GM18907 (cell line): ENCODE measurements around the gene EVA1A.

Source experiments
- ATAC-seq: cut with Tn5 transposase; IDR thresholded peaks from one replicate; pipeline ENCODE4 v1.9.1; 2021; ENCODE audit warnings: mild to moderate bottlenecking, moderate library complexity; ENCODE audit not compliant: unreplicated experiment

EVA1A gene

DNA sequence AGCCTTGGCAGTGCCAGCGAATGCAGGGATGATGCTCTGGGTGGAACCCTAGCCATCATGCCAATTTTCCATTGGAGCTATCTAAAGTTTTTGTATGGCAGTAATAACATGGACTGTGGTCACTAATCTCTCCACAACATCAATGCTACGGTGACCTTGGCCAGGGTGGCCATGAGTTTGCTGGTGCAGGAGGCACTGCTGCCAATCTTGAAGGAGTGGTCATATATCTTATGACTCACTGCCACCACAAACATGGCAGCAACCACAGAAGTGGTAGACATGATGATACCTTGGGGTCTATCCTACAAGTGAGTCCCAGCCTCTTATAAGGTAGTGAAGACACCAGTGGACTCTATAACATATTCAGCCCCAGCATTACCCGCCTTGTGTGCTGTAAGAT, 104.6 kb downstream of the EVA1A start:
- ATAC-seq, result no peak

DNA sequence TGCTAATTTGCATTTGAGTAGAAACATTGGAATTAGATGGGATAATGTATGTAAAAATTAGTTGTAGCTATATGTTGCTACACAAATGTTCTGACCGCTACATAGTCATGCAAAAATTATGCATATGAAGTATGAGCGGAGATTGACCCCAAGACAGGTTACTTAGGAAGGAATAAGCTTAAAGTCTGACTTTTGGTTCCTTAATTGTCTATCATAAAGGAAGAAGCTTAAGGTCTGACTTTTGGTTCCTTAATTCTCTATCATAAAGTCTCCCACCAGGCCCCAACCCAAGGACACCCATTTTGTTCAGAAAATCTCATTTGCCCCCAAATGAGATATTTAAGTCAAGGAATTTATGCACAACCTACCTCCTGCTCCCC, 106.5 kb downstream of the EVA1A start:
- ATAC-seq, result no peak

DNA sequence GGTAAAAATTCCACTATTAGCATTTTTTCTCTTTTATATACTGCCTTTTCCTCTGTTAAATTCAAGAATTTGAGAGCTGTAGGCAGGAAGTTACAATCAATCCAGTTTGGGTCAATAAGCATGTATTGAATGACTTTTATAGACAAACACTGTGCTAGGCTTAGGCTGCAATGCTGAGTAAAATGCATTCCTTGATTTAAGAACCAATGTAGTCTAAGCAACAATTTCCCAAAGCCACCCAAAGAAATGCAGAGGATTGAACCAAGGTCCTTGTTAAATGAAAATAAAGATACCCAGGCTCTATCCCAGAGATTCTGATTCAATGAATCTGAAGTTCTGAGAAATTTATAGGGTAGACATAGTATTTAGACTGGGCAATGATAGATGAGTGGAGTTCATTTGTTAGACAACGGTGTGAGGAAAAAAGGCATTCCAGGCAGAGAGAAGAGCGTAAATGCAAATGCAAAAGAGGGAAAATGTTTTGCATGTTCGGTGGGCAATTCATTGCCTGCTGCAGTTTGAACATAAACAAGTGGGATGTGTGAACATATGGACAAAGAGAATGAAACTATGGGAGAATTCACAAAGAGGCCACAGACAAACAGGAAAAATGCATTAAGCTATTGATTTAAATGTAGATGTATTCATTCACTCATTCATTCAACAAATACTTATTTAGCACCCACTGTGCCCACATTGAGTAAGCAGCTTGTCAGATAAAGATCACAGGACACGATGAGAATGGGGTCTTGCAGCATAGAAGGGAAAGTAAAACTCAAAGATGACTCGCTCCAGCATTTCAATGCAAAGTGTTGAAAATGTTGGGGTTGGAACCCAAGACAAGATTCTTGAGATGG, 107.1 kb downstream of the EVA1A start:
- no peak for ATAC-seq

DNA sequence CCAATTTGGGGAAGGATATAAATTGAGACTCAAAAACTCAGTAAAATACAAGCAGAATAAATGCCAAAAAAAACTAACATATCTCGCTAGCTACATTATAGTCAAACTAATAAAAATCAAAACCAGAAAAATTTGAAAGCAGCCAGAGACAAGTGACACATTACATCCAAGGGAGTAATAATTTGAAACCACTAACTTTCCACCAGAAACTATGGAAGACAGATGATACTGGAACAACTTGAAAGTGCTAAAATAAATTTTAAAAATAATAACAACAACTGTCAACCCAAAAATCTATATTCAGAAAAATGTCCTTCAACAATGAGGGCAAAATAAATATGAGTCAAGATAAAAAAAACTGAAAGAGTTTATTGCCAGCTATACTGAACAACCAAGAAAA, 110.7 kb downstream of the EVA1A start:
- ATAC-seq, result no peak

DNA sequence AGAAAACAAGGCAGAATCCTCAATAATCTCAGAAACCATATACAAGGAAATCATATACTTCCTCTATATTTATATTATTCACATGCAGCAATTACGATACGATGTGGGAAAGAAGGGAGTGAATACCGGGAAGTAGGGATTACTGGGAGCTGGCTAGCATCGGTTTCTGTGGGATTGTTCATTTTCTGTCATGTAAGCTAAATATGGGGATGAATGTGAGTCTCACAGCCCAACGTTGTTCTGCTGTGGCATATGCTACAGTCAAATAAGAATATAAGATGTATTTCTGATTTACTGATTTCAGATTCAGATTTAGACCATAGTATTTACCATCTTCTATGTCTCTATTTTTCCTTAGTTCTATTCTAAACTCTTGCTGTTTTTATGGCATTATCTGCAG, 113.6 kb downstream of the EVA1A start:
- ATAC-seq, result no peak
